Panc1 (cell line): ENCODE results near the gene LRMDA. TPM values are rescaled to one million over a fixed set of nuclear protein-coding genes. Genes with fewer than 3 reads are reported as not detected.

Source experiments
- ATAC-seq: fragments of 200-7000 bp; cut with Tn5 transposase; 2 replicates; pipeline ENCODE4 v1.9.1; 2020; ENCODE audit warnings: mild to moderate bottlenecking, moderate library complexity
- BruUV-seq: library from RNA; stranded (reverse); fragments of 400-500 nt; replicated peaks from 2 replicates; lab custom pipeline; 2021; lab: Mats Ljungman, UMichigan
- CTCF ChIA-PET: fragments of 300-600 bp; sonication (Branson Sonifier 250); formaldehyde crosslinking; loops from one replicate; lab custom pipeline; 2022; ENCODE audit warnings: antibody characterized with exemption; lab: Charles Lee
- POLR2A ChIA-PET: fragments of 300-600 bp; sonication (Branson Sonifier 250); formaldehyde crosslinking; loops from one replicate; lab custom pipeline; 2022; ENCODE audit warnings: antibody characterized with exemption; lab: Charles Lee
- DNase-seq: peaks from one replicate; pipeline ENCODE4 v3.0.0-alpha.2; 2010; ENCODE audit warnings: low read depth, low spot score
- H3K27ac ChIP-seq: 2 replicates; pipeline ENCODE4 v1.5.1; 2011; ENCODE audit warnings: mild to moderate bottlenecking, low read length, inconsistent platforms
- H3K27me3 ChIP-seq: fragments of 200-500 bp; sonication (Bioruptor generic); 2 replicates; pipeline ENCODE4 v1.6.0; 2014; ENCODE audit warnings: low read length, inconsistent platforms; ENCODE audit not compliant: control insufficient read depth, insufficient read depth
- H3K36me3 ChIP-seq: fragments of 200-500 bp; sonication (Bioruptor generic); 2 replicates; pipeline ENCODE4 v1.5.1; 2014; ENCODE audit warnings: inconsistent platforms, mild to moderate bottlenecking, low read length, moderate library complexity; ENCODE audit not compliant: control insufficient read depth, insufficient read depth
- H3K4me1 ChIP-seq: 2 replicates; pipeline ENCODE4 v1.5.1; 2011; ENCODE audit warnings: inconsistent platforms, mild to moderate bottlenecking, low read length, moderate library complexity; ENCODE audit not compliant: control insufficient read depth, insufficient read depth
- H3K4me3 ChIP-seq, 2 experiments: 2 replicates each; pipeline ENCODE4 v1.5.1; 2011 to 2012; ENCODE audit warnings: low read depth in 2 of 2, low read length in 2 of 2, mild to moderate bottlenecking in 2 of 2, inconsistent platforms in 1 of 2, moderate library complexity in 1 of 2
- H3K9me3 ChIP-seq: fragments of 200-500 bp; sonication (Bioruptor generic); 2 replicates; pipeline ENCODE4 v1.5.1; 2014; ENCODE audit warnings: low read depth, mild to moderate bottlenecking, inconsistent platforms, low read length, moderate library complexity; ENCODE audit not compliant: control insufficient read depth, insufficient read depth
- CTCF ChIP-seq: fragments of 450-650 bp; IDR thresholded peaks from 2 replicates; pipeline ENCODE4 v1.5.1; 2017; ENCODE audit warnings: mild to moderate bottlenecking
- POLR2AphosphoS5 ChIP-seq: IDR thresholded peaks from 2 replicates; pipeline ENCODE4 v1.6.1; 2012; ENCODE audit warnings: mild to moderate bottlenecking, low read depth, low read length, moderate library complexity
- REST ChIP-seq, 2 experiments: IDR thresholded peaks; 2 replicates each; pipeline ENCODE4 v1.6.1; 2011 to 2012; ENCODE audit warnings: low read depth in 2 of 2, control low read depth in 1 of 2, low read length in 1 of 2, mild to moderate bottlenecking in 1 of 2, moderate library complexity in 1 of 2; ENCODE audit not compliant: insufficient read depth in 1 of 2
- SIN3A ChIP-seq: IDR thresholded peaks from 2 replicates; pipeline ENCODE4 v1.6.1; 2012; ENCODE audit warnings: low read depth, mild to moderate bottlenecking, low read length, moderate library complexity, borderline replicate concordance; ENCODE audit not compliant: insufficient read depth
- TCF7L2 ChIP-seq: IDR thresholded peaks from 2 replicates; pipeline ENCODE4 v1.6.1; 2011; ENCODE audit warnings: mild to moderate bottlenecking, low read depth, low read length, inconsistent platforms
- in situ Hi-C: cut with HindIII; loops from 2 replicates; pipeline ENCODE4 v1.10.0; 2016; ENCODE audit warnings: low sequenced_read_pairs, low pct_unique_long_range_greater_than_20kb
- intact Hi-C: fragments of 100-400 bp; cut with micrococcal nuclease; formaldehyde crosslinking; loops from one replicate; pipeline ENCODE4 v1.10.0; 2022; ENCODE audit not compliant: unreplicated experiment
- total RNA-seq: library from RNA; stranded (reverse); gene quantifications from one replicate; pipeline ENCODE4 v1.2.1, GENCODE V29; 2021; ENCODE audit not compliant: unreplicated experiment

Gene LRMDA
- total RNA-seq, 1 experiment from 2014 or later: 1.2 TPM

- Histone ChIP-seq H3K4me1 (no peaks in the 10 kb centered on the region), H3K27ac (no peak overlapping the region), H3K27me3 (0 out of 2 replicates have a peak, but pooled peaks cover 2% of the 10 kb centered on the region), H3K36me3 (no peaks in the 10 kb centered on the region), H3K4me3 (no peak overlapping the region), H3K9me3 (no peaks in the 10 kb centered on the region)
- POLR2A ChIA-PET: no interaction called here
- BruUV-seq: no TSS peak
- DNase-seq (no peak), ATAC-seq (no peak)
- in situ Hi-C loops (no loop called here), intact Hi-C loops (no loop called here)
- TF ChIP-seq REST (IDR thresholded peaks at IDR 0.05; ENCODE audit: insufficient read depth in 1 of 2, low read depth in 2 of 2, low read length in 1 of 2) (no peak), SIN3A (no peak), CTCF (no peak), TCF7L2 (no peak), POLR2AphosphoS5 (no peak)
- CTCF ChIA-PET: no interaction called here
Measured at GRCh38 chr10:75492173-75492925, 60.9 kb downstream of the LRMDA start.

- no peaks in the 10 kb centered on the region for H3K9me3 ChIP-seq
- no peak overlapping the region for H3K4me3 ChIP-seq
- H3K4me1 ChIP-seq: no peaks in the 10 kb centered on the region
- in situ Hi-C loops: no loop called here
- DNase-seq: no peak
- CTCF ChIA-PET: no interaction called here
- no peak for TF ChIP-seq REST (IDR thresholded peaks at IDR 0.05; ENCODE audit: insufficient read depth in 1 of 2, low read depth in 2 of 2, low read length in 1 of 2)
- no peak for TF ChIP-seq POLR2AphosphoS5
- intact Hi-C loops: no loop called here
- H3K27ac ChIP-seq: no peak overlapping the region
- no TSS peak for BruUV-seq
- H3K27me3 ChIP-seq: 0 out of 2 replicates have a peak, but pooled peaks cover 2% of the 10 kb centered on the region
- POLR2A ChIA-PET: no interaction called here
- H3K36me3 ChIP-seq: no peaks in the 10 kb centered on the region
- ATAC-seq: no peak
Measured at GRCh38 chr10:75493464-75493863, 62.0 kb downstream of the LRMDA start.
